GM11168 (cell line): ENCODE data around the gene ETS1.

Experiments
- in situ Hi-C: fragments of 300-500 bp; cut with MboI; formaldehyde crosslinking; loops from one replicate; pipeline ENCODE4 v1.12.0; 2022; ENCODE audit warnings: low sequenced_read_pairs; ENCODE audit not compliant: unreplicated experiment

Gene ETS1

GRCh38 chr11:128509621-128510389 is 77.6 kb downstream of the ETS1 start:
- in situ Hi-C loops: no loop called here

DNA sequence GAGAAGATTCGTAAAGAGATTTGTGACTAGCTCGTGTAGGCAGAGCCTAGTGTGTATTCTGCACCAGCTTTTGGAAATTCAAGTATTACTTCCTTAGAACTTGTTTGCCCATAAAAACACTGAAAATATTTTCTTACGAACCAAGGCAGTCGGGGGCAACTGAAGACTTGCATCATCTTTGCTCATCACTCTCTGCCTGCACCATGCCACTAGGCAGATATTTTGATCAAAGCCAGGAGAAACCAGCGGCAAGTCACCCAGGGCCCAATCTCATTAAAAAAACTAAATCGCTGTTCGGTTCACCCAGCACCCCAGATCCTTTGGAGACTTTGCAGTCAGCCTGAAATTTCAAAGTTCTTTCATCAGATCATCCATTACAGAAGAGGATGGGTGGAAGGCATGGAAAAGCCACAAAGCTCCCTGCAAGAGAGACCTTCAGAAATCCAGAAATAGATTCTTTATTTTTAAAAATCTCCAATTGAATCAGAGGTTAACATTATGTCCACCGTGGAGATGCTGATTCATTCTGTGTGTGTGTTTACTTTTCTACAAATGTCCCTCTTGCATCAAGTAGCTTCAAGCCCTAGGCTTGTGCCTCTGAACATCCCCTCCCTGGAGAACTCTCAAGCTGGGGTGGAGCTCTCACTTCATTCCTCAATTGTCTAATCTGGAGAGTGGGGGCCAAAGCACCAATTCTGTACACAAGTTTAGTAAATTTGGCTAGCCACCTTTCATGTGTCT is 78.4 kb downstream of the ETS1 start:
- in situ Hi-C loops: no loop called here

- in situ Hi-C loops: no loop called here
Measured at GRCh38 chr11:128507936-128508335, 79.4 kb downstream of the ETS1 start.

GRCh38 chr11:128506999-128507611 is 80.3 kb downstream of the ETS1 start:
- in situ Hi-C loops: no loop called here

DNA sequence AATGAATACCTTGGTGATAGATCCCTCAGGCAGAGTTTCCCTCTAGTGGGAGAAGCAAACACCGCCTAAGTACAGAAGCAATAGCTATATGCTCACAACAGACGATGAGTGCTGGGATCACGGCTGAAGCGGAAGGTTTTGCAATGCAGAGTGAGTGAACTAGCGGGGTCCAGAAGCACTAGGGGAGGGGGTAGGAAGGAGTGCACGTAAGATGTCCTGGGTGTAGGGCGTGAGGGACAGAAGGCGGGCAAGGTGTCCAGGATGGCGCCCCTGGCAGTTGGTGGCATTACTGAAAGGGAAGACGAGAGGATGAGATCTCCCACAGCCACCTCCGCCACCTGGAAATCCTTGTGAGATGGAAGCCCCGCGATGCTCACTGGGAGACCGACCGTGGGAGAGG is 81.0 kb downstream of the ETS1 start:
- in situ Hi-C loops: no loop called here

DNA sequence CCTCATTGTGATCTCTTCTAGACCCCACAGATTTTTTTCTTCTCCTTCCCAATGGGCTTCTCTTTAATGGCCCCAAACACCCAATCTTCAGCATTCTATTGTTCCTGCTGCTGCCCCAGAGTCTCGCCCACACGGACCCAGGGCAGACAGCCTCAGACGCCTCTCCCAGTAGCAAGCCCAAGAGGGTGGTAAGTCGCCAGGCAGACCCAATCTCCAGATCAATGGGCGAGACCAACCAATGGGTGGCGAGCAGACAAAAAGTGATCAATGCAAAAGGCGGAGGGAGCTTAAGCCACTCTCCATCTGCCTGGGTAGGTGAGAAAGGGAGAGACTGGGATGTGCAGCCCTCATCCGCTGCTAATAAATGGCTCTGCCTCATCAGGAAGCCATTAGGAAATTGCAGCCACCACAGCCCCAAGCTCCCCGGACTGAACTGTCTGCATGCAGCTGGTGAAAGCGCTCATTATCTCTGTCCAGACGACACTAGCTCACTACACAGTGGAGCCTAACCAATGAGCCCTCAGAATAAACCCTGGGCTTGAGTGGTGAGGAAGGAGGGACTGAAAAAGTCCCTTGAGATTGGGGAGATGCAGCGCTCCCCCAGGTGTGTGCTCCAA is 81.8 kb downstream of the ETS1 start:
- in situ Hi-C loops: no loop called here

- in situ Hi-C loops: no loop called here
Measured at GRCh38 chr11:128504486-128504885, 82.9 kb downstream of the ETS1 start.

- in situ Hi-C loops: no loop called here
Measured at GRCh38 chr11:128503245-128503991, 83.9 kb downstream of the ETS1 start.

- in situ Hi-C loops: no loop called here
Measured at GRCh38 chr11:128502726-128503125, 84.6 kb downstream of the ETS1 start.

DNA sequence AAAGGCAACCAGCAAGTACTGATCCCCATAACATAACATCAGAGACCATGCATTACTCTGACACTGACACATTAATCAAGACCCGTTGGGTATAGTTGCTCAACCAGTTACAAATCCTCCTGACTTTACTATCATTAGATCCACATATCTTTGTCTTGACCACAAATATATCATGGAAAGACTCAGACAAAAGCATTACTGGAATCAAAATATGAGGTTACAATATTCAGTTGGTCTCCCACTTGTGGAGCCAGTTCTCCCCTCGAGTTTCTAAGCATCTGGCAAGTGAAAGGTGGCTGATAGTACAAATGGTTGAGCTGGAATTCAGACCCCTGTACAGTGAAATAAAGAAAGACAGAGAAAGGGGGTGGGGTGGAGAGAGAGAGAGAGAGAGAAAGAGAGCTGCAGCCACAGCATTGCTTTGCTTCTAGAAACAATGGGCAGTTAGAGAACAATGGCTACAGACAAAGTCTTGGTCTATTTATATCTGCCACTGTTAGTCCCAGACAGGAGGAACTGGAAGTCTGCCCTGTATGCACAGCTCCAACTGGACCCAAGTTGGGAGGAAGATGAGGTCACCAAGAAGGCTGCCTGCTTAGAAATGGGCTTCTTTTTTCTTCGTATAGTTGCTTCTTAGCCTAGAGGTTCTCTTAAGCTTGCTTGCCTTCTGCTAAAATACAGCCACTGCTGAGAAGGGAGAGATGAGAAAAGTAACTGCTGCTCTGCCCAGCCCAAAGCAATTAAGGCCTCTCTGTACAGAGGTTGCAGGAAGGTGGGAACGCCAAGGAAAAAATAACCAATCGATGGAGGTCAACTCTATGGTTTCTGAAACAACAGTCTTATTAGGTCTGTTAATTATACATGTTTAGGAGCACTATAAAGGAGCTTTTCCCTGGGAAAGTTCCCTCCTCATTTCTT is 85.5 kb downstream of the ETS1 start:
- in situ Hi-C loops: no loop called here

DNA sequence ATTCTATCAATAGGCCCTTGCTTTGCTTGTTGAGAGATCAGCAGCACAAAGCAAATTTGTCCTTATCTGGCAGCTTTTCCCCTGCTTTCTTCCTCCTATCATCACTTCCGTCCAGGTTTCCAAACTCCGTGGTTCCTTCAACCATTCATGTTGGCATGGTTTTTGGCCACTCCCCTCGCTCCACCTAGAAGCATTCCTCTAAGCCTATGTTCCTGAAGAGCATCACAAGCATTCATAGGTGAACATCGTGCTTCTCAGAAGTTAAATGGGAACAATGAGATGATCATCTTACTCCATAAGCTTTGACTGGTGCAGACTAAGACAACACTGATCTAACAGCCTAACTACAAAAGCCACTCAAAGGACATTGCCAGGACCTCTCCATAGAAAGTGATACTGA is 86.3 kb downstream of the ETS1 start:
- in situ Hi-C loops: no loop called here

DNA sequence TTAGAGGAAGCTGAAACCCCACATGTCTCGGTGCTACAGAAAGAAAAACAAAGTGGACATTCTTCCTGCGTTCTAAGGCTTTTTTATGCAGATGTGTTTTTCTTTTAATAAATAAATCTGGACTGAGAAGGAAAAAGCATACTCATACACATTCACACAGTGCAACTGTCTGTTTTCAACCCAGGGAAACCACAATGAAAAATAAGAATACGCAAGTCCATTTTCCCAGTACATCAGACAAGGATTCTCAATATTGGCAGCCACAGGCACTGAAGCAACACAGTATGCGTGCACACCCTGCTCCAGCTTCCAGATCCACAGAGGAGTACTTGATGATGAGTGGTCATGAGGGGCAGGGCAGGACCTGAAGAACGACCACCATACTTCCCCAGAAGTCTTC is 86.9 kb downstream of the ETS1 start:
- in situ Hi-C loops: no loop called here

- in situ Hi-C loops: no loop called here
Measured at GRCh38 chr11:128499613-128500253, 87.6 kb downstream of the ETS1 start.

GRCh38 chr11:128498721-128499245 is 88.6 kb downstream of the ETS1 start:
- in situ Hi-C loops: no loop called here

DNA sequence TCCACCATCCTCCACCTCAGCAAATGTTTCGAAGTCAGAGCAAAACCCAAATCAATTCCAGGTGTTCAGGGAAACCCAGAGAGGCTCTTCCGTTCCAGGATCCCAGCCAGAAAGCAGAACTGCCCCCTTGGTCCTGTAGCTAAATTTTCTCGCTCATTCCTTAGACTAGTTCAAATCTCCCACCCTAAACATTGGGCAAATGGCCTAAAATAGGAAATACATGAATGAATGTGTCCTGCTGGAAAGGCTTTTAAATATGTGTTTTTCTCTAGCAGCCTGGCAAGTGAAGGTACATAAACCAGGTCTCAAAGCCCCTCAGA is 89.6 kb downstream of the ETS1 start:
- in situ Hi-C loops: no loop called here

DNA sequence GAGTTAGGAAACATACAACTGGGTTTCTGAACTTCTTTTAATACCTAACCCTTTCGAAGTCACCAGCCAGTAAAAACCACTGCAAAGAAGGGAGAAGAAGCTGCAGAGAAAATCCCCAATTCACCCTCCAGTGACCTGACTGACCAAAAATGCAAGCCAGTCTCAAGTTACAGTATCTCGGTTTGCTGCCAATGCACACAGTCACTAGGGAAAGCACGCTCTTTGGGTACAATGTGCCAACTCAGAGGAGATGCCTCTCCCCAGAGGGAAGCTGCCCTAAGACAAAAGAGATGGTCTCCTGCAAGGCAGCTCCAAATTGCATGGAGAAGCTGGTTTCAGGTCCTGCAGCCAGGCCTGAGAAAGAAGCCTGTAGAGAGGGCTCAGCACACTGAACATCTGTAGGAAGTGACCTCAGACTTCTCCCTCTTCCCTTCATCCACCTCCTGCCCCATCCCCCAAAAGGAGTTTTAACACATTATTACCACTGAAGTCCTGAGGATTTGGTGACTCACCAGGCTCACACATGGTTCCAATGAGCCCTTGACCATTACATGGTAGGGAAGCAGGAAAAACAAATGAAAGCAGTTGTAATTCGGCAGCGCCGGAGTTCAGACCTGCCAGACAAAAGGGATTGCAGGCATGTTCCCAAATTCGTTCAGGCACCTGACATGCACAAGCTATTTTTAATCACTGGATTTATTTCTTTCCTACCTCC is 90.1 kb downstream of the ETS1 start:
- in situ Hi-C loops: no loop called here

GRCh38 chr11:128496692-128497060 is 90.7 kb downstream of the ETS1 start:
- in situ Hi-C loops: no loop called here

GRCh38 chr11:128496249-128496648 is 91.1 kb downstream of the ETS1 start:
- in situ Hi-C loops: no loop called here
